HL-60/S4 treated with retinoic acid at 250 ng/mL for 4 days and 3 days (cell line): Measurements from ENCODE around the gene APBB2.

ENCODE experiments used
- in situ Hi-C: fragments of 300-500 bp; cut with MboI; formaldehyde crosslinking; loops from 2 replicates; pipeline ENCODE4 v1.7.0; 2022; ENCODE audit warnings: low sequenced_read_pairs

The APBB2 gene

DNA sequence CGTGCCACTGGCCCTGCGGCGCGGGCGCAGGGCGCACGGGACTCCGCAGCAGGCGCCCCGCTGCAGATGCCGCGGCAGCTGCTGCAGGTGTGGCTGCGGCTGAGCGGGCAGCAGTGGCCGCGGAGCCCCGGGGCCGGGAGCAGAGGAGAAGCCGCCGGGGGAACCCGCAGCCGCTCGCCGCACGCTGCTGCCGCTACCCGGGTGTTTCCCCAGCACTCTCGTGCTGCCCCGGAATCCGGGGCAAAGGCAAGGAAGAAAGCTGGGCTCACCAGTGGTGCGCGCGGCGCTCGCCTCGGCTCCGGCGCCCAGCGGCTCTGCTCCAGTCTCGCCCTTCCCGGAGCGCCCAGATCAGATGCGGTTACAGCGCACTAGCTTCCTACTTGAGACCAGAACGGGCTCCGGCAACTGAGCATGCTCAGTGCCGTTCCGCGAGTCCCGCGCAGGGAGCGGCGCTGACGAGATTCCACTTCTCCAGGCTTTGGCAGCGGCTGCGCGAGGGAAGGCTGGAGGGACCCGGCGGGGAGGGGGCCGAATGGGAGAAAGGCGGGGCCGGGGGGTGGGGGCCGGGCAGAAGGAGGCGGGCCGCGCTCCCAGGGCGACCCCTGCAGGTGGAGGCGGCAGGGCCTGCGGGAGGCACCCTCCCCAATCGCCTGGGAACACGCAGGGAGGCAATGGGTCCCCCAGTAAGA is at the start of gene APBB2:
APBB2 (minus strand) TSS at position 407 of the 689 bp plus-strand sequence. CDS start 181,288 bp downstream, outside the sequence.
- in situ Hi-C loops: loop anchor here (25.0 kb wide), 1 partner anchor 227 kb away; no protein-coding TSS in a partner anchor

DNA sequence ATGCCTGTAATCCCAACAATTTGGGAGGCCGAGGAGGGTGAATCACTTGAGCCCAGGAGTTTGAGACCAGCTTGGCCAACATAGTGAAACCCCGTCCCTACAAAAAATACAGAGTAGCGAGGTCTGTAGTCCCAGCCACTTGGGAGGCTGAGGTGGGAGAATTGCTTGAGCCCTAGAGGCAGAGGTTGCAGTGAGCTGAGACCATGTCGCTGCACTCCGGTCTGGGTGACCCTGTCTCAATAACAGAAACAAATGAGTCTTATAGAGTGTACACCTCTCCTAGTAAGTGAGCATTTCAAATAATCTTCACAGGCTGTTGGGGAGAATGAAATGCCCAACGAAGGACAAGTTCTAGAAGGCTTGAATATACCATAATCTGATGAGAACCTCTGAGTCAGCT is 47.9 kb upstream of the APBB2 start:
- in situ Hi-C loops: no loop called here

- in situ Hi-C loops: no loop called here
These were observed 45.9 kb upstream of the APBB2 start for GRCh38 chr4:41260116-41260733.

DNA sequence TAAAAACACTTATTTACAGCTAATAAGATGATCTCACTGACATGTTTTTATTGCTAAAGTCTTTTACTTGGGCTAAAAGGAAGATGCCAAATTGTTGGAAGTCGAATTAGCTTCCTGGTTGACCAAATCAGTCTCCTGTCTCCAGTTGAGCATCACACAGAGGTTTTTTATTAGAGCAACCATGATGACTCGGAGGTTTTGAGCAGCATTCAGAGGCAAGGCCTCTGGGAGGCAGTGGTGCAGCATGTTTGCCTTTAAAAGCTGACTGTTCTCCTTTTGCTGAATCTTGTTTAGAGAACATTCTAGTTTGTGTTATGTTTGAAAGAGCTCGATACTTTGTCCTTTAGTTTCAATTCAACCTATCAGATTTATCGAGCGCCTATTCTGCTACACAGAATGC is 44.4 kb upstream of the APBB2 start:
- in situ Hi-C loops: no loop called here

DNA sequence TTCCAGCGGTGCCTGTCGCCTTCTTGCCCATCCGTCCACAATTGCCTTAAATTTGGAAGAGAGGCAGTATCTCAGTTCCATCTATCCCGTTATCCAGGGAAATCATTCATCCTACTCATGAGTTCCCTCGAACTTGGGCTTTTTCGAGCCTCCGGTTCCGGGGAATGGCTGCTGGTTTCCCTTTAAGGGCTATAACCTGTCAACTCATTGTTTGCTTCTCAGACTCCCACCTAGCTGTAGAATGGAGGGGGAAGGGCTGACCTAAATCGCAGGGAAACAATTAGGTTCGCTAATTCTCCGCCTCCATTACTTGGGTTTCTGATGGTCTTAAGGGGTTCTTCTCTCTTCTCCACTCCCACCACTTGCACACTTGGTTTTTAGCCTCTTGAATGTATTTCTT is 43.6 kb upstream of the APBB2 start:
- in situ Hi-C loops: no loop called here

DNA sequence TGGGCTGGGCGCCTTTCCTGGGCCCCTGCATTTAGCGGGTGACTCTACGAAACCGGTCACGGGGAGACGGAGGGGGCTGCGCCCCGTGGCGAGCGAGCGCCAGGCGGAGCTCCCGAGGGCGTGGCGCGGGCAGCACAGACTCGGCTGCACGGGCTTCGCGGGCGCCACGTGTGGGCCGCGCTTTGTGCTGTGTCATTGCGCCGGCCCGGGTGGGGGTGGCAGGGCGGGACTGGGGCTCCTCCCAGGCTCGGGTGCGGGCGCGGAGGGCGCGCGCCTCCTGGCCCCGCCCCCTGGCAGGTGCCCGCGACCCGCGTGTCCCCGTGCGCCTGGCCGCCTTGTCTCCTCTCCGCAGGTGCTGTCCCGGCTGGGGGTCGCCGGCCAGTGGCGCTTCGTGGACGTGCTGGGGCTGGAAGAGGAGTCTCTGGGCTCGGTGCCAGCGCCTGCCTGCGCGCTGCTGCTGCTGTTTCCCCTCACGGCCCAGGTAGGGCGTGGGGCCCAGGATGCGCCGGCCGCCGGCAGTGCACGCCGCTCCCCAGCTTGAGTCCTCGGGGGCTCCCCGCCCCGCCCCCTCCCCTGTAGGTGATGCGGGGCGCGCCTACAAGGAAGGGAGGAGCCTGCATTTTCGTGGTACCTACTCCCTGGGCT is 43.0 kb upstream of the APBB2 start:
- in situ Hi-C loops: no loop called here

DNA sequence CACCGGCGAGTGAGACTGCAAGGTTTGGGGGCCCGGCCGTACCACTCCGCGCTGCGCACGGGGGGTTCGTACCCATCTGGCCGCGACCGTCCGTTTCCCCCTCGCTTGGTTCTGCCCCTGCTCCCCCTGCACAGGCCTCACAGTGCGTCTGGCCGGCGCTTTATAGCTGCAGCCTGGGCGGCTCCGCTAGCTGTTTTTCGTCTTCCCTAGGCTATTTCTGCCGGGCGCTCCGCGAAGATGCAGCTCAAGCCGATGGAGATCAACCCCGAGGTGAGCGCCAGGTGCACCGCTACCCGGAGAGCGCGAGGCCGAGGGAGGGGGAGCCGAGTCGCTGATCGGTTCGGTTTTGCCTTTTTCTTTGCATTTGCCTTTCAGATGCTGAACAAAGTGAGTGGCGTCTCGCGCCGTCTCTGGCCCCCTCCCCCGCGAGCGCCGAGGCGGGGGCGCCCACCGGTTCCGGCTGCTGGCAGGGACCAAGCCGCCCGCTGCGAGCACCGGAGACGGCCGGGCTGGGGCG is 42.5 kb upstream of the APBB2 start, which contains the start of gene UCHL1:
UCHL1 (plus strand) TSS at position 189 of the 517 bp plus-strand sequence; CDS start at position 238, 49 bp downstream.
- in situ Hi-C loops: no loop called here

DNA sequence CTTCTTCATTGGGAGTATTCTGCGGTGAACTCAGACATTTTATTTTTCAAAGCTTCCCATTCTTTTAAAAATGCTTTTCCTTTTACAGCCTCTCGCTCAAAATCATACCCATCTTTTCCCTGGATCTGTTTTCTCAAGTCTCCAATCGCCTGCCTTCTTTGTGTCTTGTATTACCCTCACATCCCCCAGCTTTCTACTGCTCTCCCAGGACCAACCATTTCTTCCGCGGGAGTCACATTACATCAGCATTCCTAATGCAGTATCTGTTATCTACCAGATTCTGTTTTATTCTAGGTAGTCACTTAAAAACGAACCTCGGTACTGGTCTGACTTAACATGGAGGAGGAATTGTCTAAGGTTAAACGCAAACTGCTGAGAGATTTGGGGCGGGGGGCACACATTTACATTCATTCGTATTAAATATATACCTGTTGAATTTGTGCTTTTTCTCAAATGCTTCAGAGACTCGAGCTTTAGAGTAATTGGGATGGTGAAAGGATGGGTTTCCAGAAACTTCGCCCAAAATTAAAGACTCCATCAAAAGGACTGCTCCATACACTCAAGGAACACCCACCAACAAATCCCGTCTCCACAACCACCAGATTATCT is 41.9 kb upstream of the APBB2 start:
- in situ Hi-C loops: no loop called here

- in situ Hi-C loops: no loop called here
These were observed 31.6 kb upstream of the APBB2 start for GRCh38 chr4:41245983-41246382.

GRCh38 chr4:41241919-41242318 is 27.6 kb upstream of the APBB2 start:
- in situ Hi-C loops: no loop called here

GRCh38 chr4:41236508-41236907 is 22.2 kb upstream of the APBB2 start:
- in situ Hi-C loops: no loop called here

GRCh38 chr4:41236032-41236431 is 21.7 kb upstream of the APBB2 start:
- in situ Hi-C loops: no loop called here

DNA sequence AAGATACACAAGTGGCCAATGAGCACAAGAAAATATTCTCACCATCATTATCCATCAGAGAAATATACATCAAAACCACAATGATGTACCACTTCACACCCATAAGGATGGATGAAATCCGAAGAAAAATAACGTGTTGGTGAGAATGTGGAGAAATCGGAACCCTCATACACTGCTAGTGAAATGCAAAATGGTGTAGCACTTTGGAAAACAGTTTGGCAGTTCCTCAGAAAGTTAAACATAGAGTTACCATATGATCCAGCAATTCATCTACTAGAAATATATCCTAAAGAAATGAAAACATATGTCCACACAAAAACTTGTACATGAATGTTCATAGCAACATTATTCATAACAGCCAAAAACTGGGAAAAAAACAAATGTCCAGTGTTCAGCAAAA is 18.5 kb upstream of the APBB2 start:
- in situ Hi-C loops: no loop called here

- in situ Hi-C loops: no loop called here
These were observed 18.1 kb upstream of the APBB2 start for GRCh38 chr4:41232406-41232805.

- in situ Hi-C loops: no loop called here
These were observed 13.6 kb upstream of the APBB2 start for GRCh38 chr4:41227902-41228301.

DNA sequence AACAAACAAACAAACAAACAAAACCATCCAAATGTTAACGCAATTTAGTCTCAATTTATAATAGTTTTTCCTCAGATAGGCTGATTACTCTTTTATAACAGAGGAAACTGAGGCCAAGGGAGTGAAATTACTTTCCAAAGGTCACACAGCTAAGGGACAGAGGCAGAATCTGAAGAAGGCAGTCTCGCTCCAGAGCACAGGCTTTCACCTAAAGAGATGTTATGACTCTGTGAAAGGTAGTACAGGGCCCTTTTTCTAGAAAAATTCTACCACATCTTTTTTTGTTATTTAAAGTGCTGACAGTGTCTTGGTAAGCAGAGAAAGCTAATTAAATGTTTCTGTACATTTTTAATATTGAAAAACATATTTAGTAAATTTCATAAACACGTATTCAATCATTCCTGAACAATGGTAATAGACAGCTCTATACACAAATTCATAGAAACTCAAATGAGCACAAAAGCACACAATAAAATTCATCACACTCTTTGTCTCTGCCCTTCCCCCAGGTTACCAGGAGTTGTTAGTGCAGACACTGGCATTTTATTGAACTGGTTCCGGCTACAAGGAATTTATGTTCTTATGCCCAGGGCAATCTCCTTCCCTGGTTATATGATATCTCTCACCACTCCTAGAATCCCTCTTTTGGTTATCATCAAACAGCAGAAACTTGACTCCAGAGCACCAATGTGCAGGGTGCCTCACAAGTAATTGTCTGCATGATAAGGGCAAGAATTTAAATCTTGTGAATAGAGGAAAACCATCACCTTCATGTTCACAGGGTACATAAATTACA is 7.7 kb upstream of the APBB2 start:
- in situ Hi-C loops: loop anchor here (25.0 kb wide), 1 partner anchor 235 kb away; no protein-coding TSS in a partner anchor

GRCh38 chr4:41219421-41219950 is 5.1 kb upstream of the APBB2 start:
- in situ Hi-C loops: loop anchor here (25.0 kb wide), 1 partner anchor 232 kb away; no protein-coding TSS in a partner anchor

GRCh38 chr4:41218703-41219102 is 4.4 kb upstream of the APBB2 start:
- in situ Hi-C loops: loop anchor here (25.0 kb wide), 1 partner anchor 231 kb away; no protein-coding TSS in a partner anchor

GRCh38 chr4:41217374-41217773 is 3.0 kb upstream of the APBB2 start:
- in situ Hi-C loops: loop anchor here (25.0 kb wide), 1 partner anchor 230 kb away; no protein-coding TSS in a partner anchor

DNA sequence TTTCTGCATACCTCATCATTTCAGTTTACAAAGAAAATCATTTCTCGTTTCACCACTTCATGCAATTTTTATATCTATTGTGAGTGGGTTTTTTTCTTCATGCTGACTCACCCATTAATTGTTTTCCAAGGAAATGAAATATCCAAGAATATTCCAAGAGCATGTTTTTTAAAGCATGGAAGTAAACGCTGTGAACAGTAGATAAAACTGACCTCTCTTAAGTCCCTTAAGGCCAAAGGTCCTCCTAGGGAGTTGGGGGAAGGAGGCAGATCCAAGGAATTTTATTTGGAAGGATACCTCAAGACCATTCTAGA is 2.6 kb upstream of the APBB2 start:
- in situ Hi-C loops: loop anchor here (25.0 kb wide), 1 partner anchor 230 kb away; no protein-coding TSS in a partner anchor
